ENCODE results near the gene RBBP8NL.

Gene RBBP8NL

DNA sequence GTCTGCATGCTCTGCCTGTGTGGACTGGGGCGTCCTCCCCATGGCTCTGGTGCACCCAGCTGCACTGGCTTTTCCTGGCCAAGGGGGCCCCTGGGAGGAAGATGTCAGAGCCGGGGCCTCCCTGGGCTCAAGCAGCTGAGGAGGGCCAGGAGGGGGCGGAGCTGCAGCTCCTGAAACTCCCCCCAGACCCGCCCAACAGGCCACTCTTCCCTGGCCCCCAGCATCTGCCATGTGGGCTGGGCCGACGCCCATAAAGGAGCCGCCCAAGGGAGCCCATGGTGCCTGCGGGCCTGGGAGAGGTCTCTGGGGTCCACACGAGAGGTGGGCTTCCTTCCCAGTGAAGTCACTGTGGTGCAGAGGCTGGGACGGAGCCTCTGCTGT, 4.0 kb downstream of the RBBP8NL start:
- in situ Hi-C loops (cut with HindIII; ENCODE audit: low sequenced_read_pairs), result no loop called here
- DNase-seq (ENCODE audit: low read depth), result no peak
- TF ChIP-seq, protein P1, sequence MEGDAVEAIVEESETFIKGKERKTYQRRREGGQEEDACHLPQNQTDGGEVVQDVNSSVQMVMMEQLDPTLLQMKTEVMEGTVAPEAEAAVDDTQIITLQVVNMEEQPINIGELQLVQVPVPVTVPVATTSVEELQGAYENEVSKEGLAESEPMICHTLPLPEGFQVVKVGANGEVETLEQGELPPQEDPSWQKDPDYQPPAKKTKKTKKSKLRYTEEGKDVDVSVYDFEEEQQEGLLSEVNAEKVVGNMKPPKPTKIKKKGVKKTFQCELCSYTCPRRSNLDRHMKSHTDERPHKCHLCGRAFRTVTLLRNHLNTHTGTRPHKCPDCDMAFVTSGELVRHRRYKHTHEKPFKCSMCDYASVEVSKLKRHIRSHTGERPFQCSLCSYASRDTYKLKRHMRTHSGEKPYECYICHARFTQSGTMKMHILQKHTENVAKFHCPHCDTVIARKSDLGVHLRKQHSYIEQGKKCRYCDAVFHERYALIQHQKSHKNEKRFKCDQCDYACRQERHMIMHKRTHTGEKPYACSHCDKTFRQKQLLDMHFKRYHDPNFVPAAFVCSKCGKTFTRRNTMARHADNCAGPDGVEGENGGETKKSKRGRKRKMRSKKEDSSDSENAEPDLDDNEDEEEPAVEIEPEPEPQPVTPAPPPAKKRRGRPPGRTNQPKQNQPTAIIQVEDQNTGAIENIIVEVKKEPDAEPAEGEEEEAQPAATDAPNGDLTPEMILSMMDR (IDR thresholded peaks at IDR 0.05; ENCODE audit: low read depth, low read length, missing control alignments), result no peak
- H3K4me3 ChIP-seq (ENCODE audit: low read depth, low read length), result no peak overlapping the region

DNA sequence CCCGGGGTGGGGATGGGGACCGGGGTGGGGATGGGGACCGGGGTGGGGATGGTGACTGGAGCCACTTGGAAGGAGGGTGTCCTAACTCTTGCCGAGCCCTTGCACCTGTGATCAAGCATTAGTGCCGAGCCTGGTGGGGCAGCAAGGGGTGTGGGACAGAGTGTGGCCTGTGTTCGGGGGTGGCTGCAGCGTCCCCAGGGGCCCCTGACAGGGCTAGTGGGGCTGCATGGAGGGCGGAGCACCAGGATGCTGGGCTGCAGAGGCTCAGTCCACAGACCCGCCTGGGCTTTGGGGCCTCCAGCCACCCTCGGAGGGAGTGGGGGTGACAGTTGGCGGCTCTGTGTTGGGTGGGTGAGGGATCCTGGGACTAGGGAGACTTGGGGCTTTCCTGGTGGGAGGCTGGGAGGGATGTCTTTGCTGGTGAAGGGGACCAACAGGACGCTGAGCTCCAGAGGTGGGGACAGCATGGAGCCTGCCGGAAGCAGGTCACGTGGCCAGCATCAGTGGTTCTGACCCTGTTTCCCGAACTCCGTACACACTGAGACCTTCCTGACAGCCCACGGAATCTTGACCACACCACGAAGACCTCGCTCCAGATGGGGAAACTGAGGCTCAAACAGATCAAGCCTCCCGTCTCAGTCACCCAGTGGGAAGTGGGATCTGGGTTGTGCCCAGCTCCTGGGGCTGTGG, 4.6 kb downstream of the RBBP8NL start:
- DNase-seq (ENCODE audit: low read depth), result no peak
- TF ChIP-seq, protein P1 (IDR thresholded peaks at IDR 0.05; ENCODE audit: low read depth, low read length, missing control alignments), result no peak
- no peak overlapping the region for H3K4me3 ChIP-seq (ENCODE audit: low read depth, low read length)
- in situ Hi-C loops (cut with HindIII; ENCODE audit: low sequenced_read_pairs), result no loop called here

DNA sequence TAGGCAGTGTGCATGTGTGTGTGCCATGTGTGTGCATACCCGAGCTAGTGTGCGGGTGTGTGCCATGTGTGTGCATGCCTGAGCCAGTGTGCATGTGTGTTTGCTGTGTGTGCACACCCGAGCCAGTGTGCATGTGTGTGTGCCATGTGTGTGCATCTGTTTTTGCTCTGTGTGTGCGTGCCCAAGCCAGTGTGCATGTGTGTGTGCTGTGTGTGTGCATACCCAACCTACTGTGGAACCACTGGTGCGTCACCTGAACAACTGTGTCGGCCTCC, 5.7 kb downstream of the RBBP8NL start:
- H3K4me3 ChIP-seq (ENCODE audit: low read depth, low read length), result no peak overlapping the region
- DNase-seq (ENCODE audit: low read depth), result no peak
- TF ChIP-seq, protein P1 (IDR thresholded peaks at IDR 0.05; ENCODE audit: low read depth, low read length, missing control alignments), result no peak
- in situ Hi-C loops (cut with HindIII; ENCODE audit: low sequenced_read_pairs), result no loop called here

DNA sequence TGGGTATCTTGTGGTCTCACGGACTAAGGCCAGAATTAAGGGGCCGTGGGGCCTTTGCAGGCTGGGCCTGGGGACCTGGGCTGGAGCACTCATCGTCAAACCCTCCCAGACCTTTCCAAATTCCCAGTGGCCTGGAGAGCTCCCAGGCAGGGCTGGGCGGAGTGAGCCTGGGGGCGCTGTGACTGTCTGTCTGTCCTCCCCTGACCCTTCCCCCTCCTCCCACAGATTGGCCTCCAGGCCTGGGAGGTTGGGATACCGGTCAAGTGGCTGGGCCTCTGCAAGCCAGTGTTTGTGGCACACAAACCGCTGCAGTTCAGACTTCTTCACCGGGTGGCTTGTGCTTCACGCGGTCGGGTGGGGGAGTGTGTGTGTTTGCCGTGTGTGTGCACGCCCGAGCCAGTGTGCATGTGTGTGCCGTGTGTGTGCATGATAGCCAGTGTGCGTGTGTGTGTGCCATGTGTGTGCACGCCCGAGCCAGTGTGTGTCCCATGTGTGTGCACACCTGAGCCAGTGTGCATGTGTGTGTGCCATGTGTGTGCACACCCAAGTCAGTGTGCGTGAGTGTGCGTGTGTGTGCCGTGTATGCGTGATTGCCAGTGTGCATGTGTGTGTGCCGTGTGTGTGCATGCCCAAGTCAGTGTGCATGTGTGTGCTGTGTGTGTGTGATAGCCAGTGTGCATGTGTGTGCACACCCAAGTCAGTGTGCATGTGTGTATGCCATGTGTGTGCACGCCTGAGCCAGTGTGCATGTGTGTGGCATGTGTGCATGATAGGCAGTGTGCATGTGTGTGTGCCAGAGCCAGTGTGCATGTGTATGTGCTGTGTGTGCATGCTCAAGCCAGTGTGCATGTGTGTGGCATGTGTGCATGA, 6.3 kb downstream of the RBBP8NL start:
- no peak overlapping the region for H3K4me3 ChIP-seq (ENCODE audit: low read depth, low read length)
- TF ChIP-seq, protein P1 (IDR thresholded peaks at IDR 0.05; ENCODE audit: low read depth, low read length, missing control alignments), result no peak
- in situ Hi-C loops (cut with HindIII; ENCODE audit: low sequenced_read_pairs), result no loop called here
- DNase-seq (ENCODE audit: low read depth), result no peak

DNA sequence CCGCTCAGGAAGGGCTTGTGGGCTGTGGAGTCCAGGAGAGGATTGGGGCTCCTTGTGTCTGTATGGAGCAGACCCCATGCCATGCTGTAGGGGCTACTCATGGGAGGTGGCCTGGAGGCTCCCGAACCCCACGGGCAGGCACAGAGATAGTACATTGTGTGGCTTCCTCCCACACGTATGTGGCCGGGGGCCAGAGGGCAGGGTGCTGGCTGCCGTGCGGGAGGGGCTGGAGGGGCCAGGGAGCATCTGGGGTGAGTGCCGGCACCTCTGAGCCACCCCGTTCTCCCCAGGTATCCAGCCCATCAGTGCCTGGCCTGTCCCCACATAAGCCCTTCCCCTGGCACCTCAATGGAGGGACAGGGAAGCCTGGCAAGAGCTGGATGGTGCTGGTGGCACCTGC, 7.6 kb downstream of the RBBP8NL start:
- DNase-seq (ENCODE audit: low read depth), result no peak
- no peak overlapping the region for H3K4me3 ChIP-seq (ENCODE audit: low read depth, low read length)
- in situ Hi-C loops (cut with HindIII; ENCODE audit: low sequenced_read_pairs), result no loop called here
- TF ChIP-seq, protein P1 (IDR thresholded peaks at IDR 0.05; ENCODE audit: low read depth, low read length, missing control alignments), result no peak

DNA sequence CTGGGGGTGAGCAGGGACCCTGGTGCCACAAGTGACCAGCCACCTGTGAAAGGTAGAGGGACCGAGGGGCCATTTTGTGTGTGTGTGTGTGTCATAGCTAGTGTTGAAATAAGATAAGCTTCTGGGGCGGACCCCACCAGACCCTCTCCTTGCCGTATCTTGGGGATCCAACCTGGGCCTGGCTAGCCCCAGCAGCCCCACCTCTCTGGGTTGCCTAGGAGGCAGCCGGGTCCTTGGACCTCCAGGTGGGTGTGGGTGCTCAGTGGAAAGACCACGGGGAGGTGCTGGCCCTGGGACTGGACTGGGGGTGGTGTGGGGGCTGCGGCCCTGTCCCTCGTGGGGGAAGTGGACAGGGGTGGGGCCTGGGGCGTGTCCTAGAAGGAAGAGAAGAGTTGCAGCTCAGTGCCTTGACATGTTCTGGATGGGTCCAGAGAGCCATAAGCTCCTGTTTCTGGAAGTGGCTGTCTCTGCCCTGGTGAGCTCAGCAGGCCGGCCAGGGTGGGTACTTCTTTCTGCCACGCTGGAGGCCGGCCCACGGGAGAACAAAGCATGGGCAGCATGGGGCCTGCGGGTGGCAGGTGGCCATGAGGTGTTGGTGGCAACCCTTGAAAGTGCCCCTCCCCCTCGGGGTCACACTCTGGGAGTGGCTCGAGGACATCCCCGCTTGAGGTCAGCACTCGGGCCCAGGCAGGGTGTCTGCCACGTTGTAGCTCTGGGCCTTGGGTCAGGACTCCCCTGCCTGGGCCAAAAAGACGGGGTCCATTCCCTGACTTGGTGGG, 8.4 kb downstream of the RBBP8NL start:
- in situ Hi-C loops (cut with HindIII; ENCODE audit: low sequenced_read_pairs), result no loop called here
- TF ChIP-seq, protein P1 (IDR thresholded peaks at IDR 0.05; ENCODE audit: low read depth, low read length, missing control alignments), result no peak

More for the DNA sequence above, 8.4 kb downstream of the RBBP8NL start:
- H3K4me3 ChIP-seq (ENCODE audit: low read depth, low read length), result no peak overlapping the region
- no peak for DNase-seq (ENCODE audit: low read depth)
